ENCODE measurements around the gene CACNA2D1.
"Not testable (repeated sequence)": the region's sequence is repeated elsewhere in the genome, so short reads cannot be mapped to it uniquely, and the experiment has no call there.

CACNA2D1 gene

GRCh38 chr7:82433507-82433906 lies 10.1 kb downstream of the CACNA2D1 start:
- DNase-seq = no peak

GRCh38 chr7:82432743-82433142 lies 10.8 kb downstream of the CACNA2D1 start:
- DNase-seq = not testable (repeated sequence)

- DNase-seq = no peak
Observed at GRCh38 chr7:82430500-82431465, 12.8 kb downstream of the CACNA2D1 start.

GRCh38 chr7:82429408-82429807 lies 14.2 kb downstream of the CACNA2D1 start:
- no peak for DNase-seq

- DNase-seq = no peak
Observed at GRCh38 chr7:82428186-82428961, 15.2 kb downstream of the CACNA2D1 start.

- DNase-seq = no peak
Observed at GRCh38 chr7:82423446-82423845, 20.1 kb downstream of the CACNA2D1 start.

GRCh38 chr7:82419200-82419599 lies 24.4 kb downstream of the CACNA2D1 start:
- DNase-seq = no peak

GRCh38 chr7:82417898-82418297 lies 25.7 kb downstream of the CACNA2D1 start:
- DNase-seq = no peak

GRCh38 chr7:82416402-82416801 lies 27.2 kb downstream of the CACNA2D1 start:
- DNase-seq = no peak

- no peak for DNase-seq
Observed at GRCh38 chr7:82414389-82414788, 29.2 kb downstream of the CACNA2D1 start.

GRCh38 chr7:82413237-82413636 lies 30.3 kb downstream of the CACNA2D1 start:
- no peak for DNase-seq

GRCh38 chr7:82411732-82412131 lies 31.8 kb downstream of the CACNA2D1 start:
- no peak for DNase-seq

GRCh38 chr7:82410461-82410860 lies 33.1 kb downstream of the CACNA2D1 start:
- DNase-seq = no peak

- DNase-seq = no peak
Observed at GRCh38 chr7:82406937-82407336, 36.6 kb downstream of the CACNA2D1 start.

- no peak for DNase-seq
Observed at GRCh38 chr7:82405301-82405700, 38.3 kb downstream of the CACNA2D1 start.

- DNase-seq = no peak
Observed at GRCh38 chr7:82404652-82405051, 38.9 kb downstream of the CACNA2D1 start.

GRCh38 chr7:82404094-82404493 lies 39.5 kb downstream of the CACNA2D1 start:
- DNase-seq = no peak

- no peak for DNase-seq
Observed at GRCh38 chr7:82397879-82398524, 45.6 kb downstream of the CACNA2D1 start.

- DNase-seq = no peak
Observed at GRCh38 chr7:82396343-82396742, 47.2 kb downstream of the CACNA2D1 start.

GRCh38 chr7:82395147-82395546 lies 48.4 kb downstream of the CACNA2D1 start:
- no peak for DNase-seq

- no peak for DNase-seq
Observed at GRCh38 chr7:82393840-82394220, 49.7 kb downstream of the CACNA2D1 start.

- DNase-seq = no peak
Observed at GRCh38 chr7:82393076-82393839, 50.3 kb downstream of the CACNA2D1 start.

GRCh38 chr7:82390936-82391335 lies 52.6 kb downstream of the CACNA2D1 start:
- no peak for DNase-seq
